CD4-positive, alpha-beta T cell (primary cell): Measurements from ENCODE around the gene HOXD1. TPM values are rescaled to one million over a fixed set of nuclear protein-coding genes. Genes with fewer than 3 reads are reported as not detected.

Source experiments
- ATAC-seq: fragments of 200-7000 bp; cut with Tn5 transposase; one replicate; pipeline ENCODE4 v1.10.0; 2022; ENCODE audit warnings: mild to moderate bottlenecking; ENCODE audit not compliant: poor library complexity
- CTCF ChIA-PET: fragments of 350-600 bp; sonication (Branson Sonifier 250); formaldehyde crosslinking; loops from one replicate; lab custom pipeline; 2021; ENCODE audit warnings: antibody characterized with exemption, inconsistent platforms; lab: Charles Lee
- POLR2A ChIA-PET: fragments of 350-600 bp; sonication (Branson Sonifier 250); formaldehyde crosslinking; loops from one replicate; lab custom pipeline; 2021; ENCODE audit warnings: antibody characterized with exemption, inconsistent platforms; lab: Charles Lee
- DNase-seq, 14 experiments: peaks; one replicate each; pipeline ENCODE4 v3.0.0-alpha.2; 2013 to 2020; ENCODE audit warnings: mixed read lengths in 2 of 14
- H3K27ac ChIP-seq, 2 donors: one replicate each; pipeline versions ENCODE4 v1.5.1 to v1.7.0; 2013; ENCODE audit warnings: low read length in 2 of 2, low read depth in 1 of 2, mild to moderate bottlenecking in 1 of 2
- H3K27me3 ChIP-seq, 2 experiments: 1 replicate in 1 of 2; 2 replicates in 1 of 2; pipeline versions ENCODE4 v1.6.1 to v1.7.0; 2013; ENCODE audit warnings: low read length in 2 of 2, control low read depth in 1 of 2, mild to moderate bottlenecking in 1 of 2, moderate library complexity in 1 of 2; ENCODE audit not compliant: insufficient read depth in 2 of 2, control insufficient read depth in 1 of 2
- H3K36me3 ChIP-seq: one replicate; pipeline ENCODE4 v1.6.1; 2013; ENCODE audit warnings: low read length, control low read depth; ENCODE audit not compliant: insufficient read depth
- H3K4me1 ChIP-seq: one replicate; pipeline ENCODE4 v1.6.1; 2013; ENCODE audit warnings: low read length, control low read depth; ENCODE audit not compliant: insufficient read depth
- H3K4me3 ChIP-seq: one replicate; pipeline ENCODE4 v1.5.1; 2013; ENCODE audit warnings: mild to moderate bottlenecking, low read length, moderate library complexity
- H3K9me3 ChIP-seq, 2 experiments: 1 replicate in 1 of 2; 2 replicates in 1 of 2; pipeline versions ENCODE4 v1.6.1 to v1.7.0; 2013; ENCODE audit warnings: low read length in 2 of 2, mild to moderate bottlenecking in 2 of 2, control low read depth in 1 of 2, moderate library complexity in 1 of 2; ENCODE audit not compliant: control insufficient read depth in 1 of 2, insufficient read depth in 1 of 2
- H3K27ac Mint-ChIP-seq: one replicate; pipeline ENCODE4 v1.8.0; 2020; ENCODE audit warnings: mixed read lengths
- H3K27me3 Mint-ChIP-seq: one replicate; pipeline ENCODE4 v1.8.0; 2021; ENCODE audit warnings: mixed read lengths
- H3K36me3 Mint-ChIP-seq: one replicate; pipeline ENCODE4 v1.8.0; 2021; ENCODE audit warnings: low read depth, mixed read lengths
- H3K4me1 Mint-ChIP-seq: one replicate; pipeline ENCODE4 v1.8.0; 2021; ENCODE audit warnings: low read depth, mixed read lengths
- H3K4me3 Mint-ChIP-seq: one replicate; pipeline ENCODE4 v1.8.0; 2020; ENCODE audit warnings: mild to moderate bottlenecking, mixed read lengths
- H3K9me3 Mint-ChIP-seq: one replicate; pipeline ENCODE4 v1.8.0; 2020; ENCODE audit warnings: mixed read lengths
- CTCF ChIP-seq: fragments of 200-600 bp; IDR thresholded peaks from one replicate; pipeline ENCODE4 v1.8.0; 2022; ENCODE audit warnings: antibody characterized with exemption, mild to moderate bottlenecking
- intact Hi-C, 2 experiments: fragments of 100-400 bp; cut with DNase I in 1 of 2; cut with micrococcal nuclease in 1 of 2; formaldehyde crosslinking; loops; one replicate each; pipeline versions ENCODE4 v1.15.1 to v1.9.0; 2023 to 2025; cut with DNase I, micrococcal nuclease
- total RNA-seq, 174 experiments: library from RNA in 2 of 174; stranded (reverse) in 2 of 174; gene quantifications; one replicate each; pipeline ENCODE4 v1.2.3 and lab custom pipeline; 2021 to 2026

Gene HOXD1
- total RNA-seq, 2 experiments from 2014 or later: not detected

DNA sequence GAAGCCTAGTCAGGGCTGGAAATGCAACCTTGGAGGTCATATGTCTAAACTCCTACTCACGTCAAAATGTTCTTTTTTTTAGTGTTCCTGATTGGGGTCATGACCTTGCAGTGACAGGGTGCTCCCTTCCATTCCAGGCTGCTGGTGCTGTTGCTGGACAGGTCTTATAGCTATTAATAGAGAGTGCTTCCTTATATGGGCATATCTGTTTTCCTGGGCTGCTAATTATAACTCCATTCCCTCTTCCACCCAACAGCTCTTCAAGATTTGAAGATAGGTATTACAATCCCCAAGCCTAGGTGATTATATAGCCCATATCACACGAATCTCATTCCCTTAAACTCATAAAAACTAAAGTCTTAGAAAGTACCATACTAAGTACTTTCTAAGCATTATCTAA, 18.8 kb upstream of the HOXD1 start:
- H3K4me3 Mint-ChIP-seq: no peak overlapping the region
- no peak for TF ChIP-seq CTCF
- Histone ChIP-seq H3K9me3 (peaks cover 0 to 27% of the 10 kb centered on the region in 2 experiments), H3K27me3 (peaks cover 79 to 97% of the 10 kb centered on the region in 2 experiments), H3K4me3 (no peak overlapping the region), H3K27ac (no peak overlapping the region), H3K4me1 (peaks cover 19% of the 10 kb centered on the region), H3K36me3 (no peaks in the 10 kb centered on the region)
- intact Hi-C loops: loop anchor here in 1 of 2 experiments (10.0 kb wide), 1 partner anchor 45 kb away; the partner anchor contains the start of genes HOXD8 and HOXD9
- no peaks in the 10 kb centered on the region for H3K9me3 Mint-ChIP-seq
- ATAC-seq (no peak), DNase-seq (no peak)
- no peak overlapping the region for H3K27ac Mint-ChIP-seq
- ChIA-PET POLR2A (no interaction called here), CTCF (no interaction called here)
- peaks cover 16% of the 10 kb centered on the region for H3K4me1 Mint-ChIP-seq
- peaks cover 94% of the 10 kb centered on the region for H3K27me3 Mint-ChIP-seq
- H3K36me3 Mint-ChIP-seq: no peaks in the 10 kb centered on the region

- no peak overlapping the region for H3K4me3 ChIP-seq
- peaks cover 0 to 27% of the 10 kb centered on the region in 2 experiments for H3K9me3 ChIP-seq
- no peaks in the 10 kb centered on the region for H3K36me3 Mint-ChIP-seq
- H3K27ac ChIP-seq: no peak overlapping the region
- peaks cover 20% of the 10 kb centered on the region for H3K4me1 Mint-ChIP-seq
- H3K27me3 Mint-ChIP-seq: peaks cover 94% of the 10 kb centered on the region
- DNase-seq (no peak), ATAC-seq (no peak)
- H3K36me3 ChIP-seq: no peaks in the 10 kb centered on the region
- TF ChIP-seq CTCF: no peak
- intact Hi-C loops: loop anchor here in 1 of 2 experiments (10.0 kb wide), 1 partner anchor 46 kb away; the partner anchor contains the start of genes HOXD8 and HOXD9
- POLR2A ChIA-PET: no interaction called here
- H3K9me3 Mint-ChIP-seq: no peaks in the 10 kb centered on the region
- H3K4me1 ChIP-seq: peaks cover 15% of the 10 kb centered on the region
- no peak overlapping the region for H3K4me3 Mint-ChIP-seq
- H3K27me3 ChIP-seq: peaks cover 79 to 97% of the 10 kb centered on the region in 2 experiments
- no peak overlapping the region for H3K27ac Mint-ChIP-seq
- CTCF ChIA-PET: no interaction called here
Observed at GRCh38 chr2:176170602-176171305, 17.7 kb upstream of the HOXD1 start.

DNA sequence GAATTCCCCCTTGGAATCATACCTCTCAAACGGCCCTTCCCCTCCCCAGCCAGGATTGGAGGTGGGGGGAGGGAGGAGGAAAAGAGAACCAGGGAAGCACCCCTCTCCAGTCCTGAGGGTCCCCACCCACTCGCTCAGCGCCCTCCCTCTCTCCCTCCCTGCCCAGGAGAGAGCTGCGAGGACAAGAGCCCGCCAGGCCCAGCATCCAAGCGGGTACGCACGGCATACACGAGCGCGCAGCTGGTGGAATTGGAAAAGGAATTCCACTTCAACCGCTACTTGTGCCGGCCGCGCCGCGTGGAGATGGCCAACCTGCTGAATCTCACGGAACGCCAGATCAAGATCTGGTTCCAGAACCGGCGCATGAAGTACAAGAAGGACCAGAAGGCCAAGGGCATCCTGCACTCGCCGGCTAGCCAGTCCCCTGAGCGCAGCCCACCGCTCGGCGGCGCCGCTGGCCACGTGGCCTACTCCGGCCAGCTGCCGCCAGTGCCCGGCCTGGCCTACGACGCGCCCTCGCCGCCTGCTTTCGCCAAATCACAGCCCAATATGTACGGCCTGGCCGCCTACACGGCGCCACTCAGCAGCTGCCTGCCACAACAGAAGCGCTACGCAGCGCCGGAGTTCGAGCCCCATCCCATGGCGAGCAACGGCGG, 17.0 kb upstream of the HOXD1 start:
- TF ChIP-seq CTCF: no peak
- ATAC-seq: no peak
- Histone ChIP-seq H3K27me3 (peaks cover 79 to 97% of the 10 kb centered on the region in 2 experiments), H3K9me3 (peaks cover 0 to 27% of the 10 kb centered on the region in 2 experiments), H3K27ac (no peak overlapping the region), H3K4me3 (no peak overlapping the region), H3K36me3 (no peaks in the 10 kb centered on the region), H3K4me1 (peaks cover 15% of the 10 kb centered on the region)
- peaks cover 27% of the 10 kb centered on the region for H3K4me1 Mint-ChIP-seq
- H3K36me3 Mint-ChIP-seq: no peaks in the 10 kb centered on the region
- ChIA-PET CTCF (no interaction called here), POLR2A (interaction anchor here (0.6 kb wide), 1 partner anchor 61 kb away, joined by 3 read pairs; no protein-coding TSS in a partner anchor)
- intact Hi-C loops: loop anchor here in 1 of 2 experiments (10.0 kb wide), 1 partner anchor 47 kb away; the partner anchor contains the start of genes HOXD8 and HOXD9
- H3K9me3 Mint-ChIP-seq: no peaks in the 10 kb centered on the region
- H3K4me3 Mint-ChIP-seq: no peak overlapping the region
- H3K27ac Mint-ChIP-seq: no peak overlapping the region
- peaks cover 94% of the 10 kb centered on the region for H3K27me3 Mint-ChIP-seq
- no peak for DNase-seq
